MCF 10A (cell line): ENCODE data around the gene RABGAP1L. TPM values are rescaled to one million over a fixed set of nuclear protein-coding genes. Genes with fewer than 3 reads are reported as not detected.
"Not testable (repeated sequence)": the region's sequence is repeated elsewhere in the genome, so short reads cannot be mapped to it uniquely, and the experiment has no call there.

Source experiments
- BruUV-seq: library from RNA; stranded (reverse); fragments of 400-500 nt; replicated peaks from 2 replicates; lab custom pipeline; 2021; lab: Mats Ljungman, UMichigan
- CTCF ChIA-PET: fragments of 300-600 bp; sonication (Branson Sonifier 250); formaldehyde crosslinking; extraction: SDS; loops from one replicate; lab custom pipeline; 2021; ENCODE audit warnings: antibody characterized with exemption, inconsistent platforms; lab: Yijun Ruan, JAX
- POLR2A ChIA-PET: fragments of 300-600, 350-650 bp; sonication (Branson Sonifier 250); formaldehyde crosslinking; extraction: SDS; loops from one replicate; lab custom pipeline; 2020; ENCODE audit warnings: antibody characterized with exemption, inconsistent platforms; lab: Yijun Ruan, JAX
- DNase-seq: peaks from one replicate; pipeline ENCODE4 v3.0.0-alpha.2; 2018; ENCODE audit not compliant: unreplicated experiment
- H3K27ac Mint-ChIP-seq: one replicate; pipeline ENCODE4 v1.8.0; 2022; ENCODE audit warnings: mild to moderate bottlenecking, low read depth, mixed read lengths; ENCODE audit not compliant: unreplicated experiment
- H3K27me3 Mint-ChIP-seq: one replicate; pipeline ENCODE4 v1.8.0; 2022; ENCODE audit warnings: mixed read lengths; ENCODE audit not compliant: insufficient read depth, unreplicated experiment
- H3K36me3 Mint-ChIP-seq: one replicate; pipeline ENCODE4 v1.8.0; 2022; ENCODE audit warnings: mild to moderate bottlenecking, moderate library complexity, mixed read lengths; ENCODE audit not compliant: insufficient read depth, unreplicated experiment
- H3K4me1 Mint-ChIP-seq: one replicate; pipeline ENCODE4 v1.8.0; 2022; ENCODE audit warnings: mixed read lengths; ENCODE audit not compliant: insufficient read depth, unreplicated experiment
- H3K4me3 Mint-ChIP-seq: one replicate; pipeline ENCODE4 v1.8.0; 2022; ENCODE audit warnings: mild to moderate bottlenecking, moderate library complexity, mixed read lengths; ENCODE audit not compliant: unreplicated experiment
- H3K9me3 Mint-ChIP-seq: one replicate; pipeline ENCODE4 v1.8.0; 2022; ENCODE audit warnings: mixed read lengths; ENCODE audit not compliant: unreplicated experiment
- intact Hi-C: fragments of 100-400 bp; cut with micrococcal nuclease; formaldehyde crosslinking; loops from 2 replicates; pipeline ENCODE4 v1.14.1; 2022
- total RNA-seq: library from RNA; stranded (reverse); gene quantifications from 2 replicates; pipeline ENCODE4 v1.2.3, GENCODE V29; 2022
- TF ChIP-seq, protein P1 (sequence below): fragments of 200-600 bp; IDR thresholded peaks from one replicate; pipeline ENCODE4 v1.8.0; 2022; ENCODE audit warnings: antibody characterized with exemption, mild to moderate bottlenecking; ENCODE audit not compliant: unreplicated experiment

RABGAP1L gene
- total RNA-seq, 1 experiment from 2014 or later: 18.2 TPM

- H3K27me3 Mint-ChIP-seq: no peaks in the 10 kb centered on the region
- CTCF ChIA-PET: interaction anchor here (0.7 to 0.8 kb wide), 2 partner anchors 9 to 181 kb away, joined by 3 read pairs; no protein-coding TSS in a partner anchor
- POLR2A ChIA-PET: interaction anchor here (0.7 kb wide), 1 partner anchor 12 kb away, joined by 3 read pairs; no protein-coding TSS in a partner anchor
- no TSS peak for BruUV-seq
- peaks cover 5% of the 10 kb centered on the region for H3K9me3 Mint-ChIP-seq
- intact Hi-C loops: no loop called here
- H3K4me3 Mint-ChIP-seq: no peak overlapping the region
- H3K36me3 Mint-ChIP-seq: no peaks in the 10 kb centered on the region
- DNase-seq: no peak
- no peak overlapping the region for H3K27ac Mint-ChIP-seq
- no peaks in the 10 kb centered on the region for H3K4me1 Mint-ChIP-seq
- TF ChIP-seq, protein P1, sequence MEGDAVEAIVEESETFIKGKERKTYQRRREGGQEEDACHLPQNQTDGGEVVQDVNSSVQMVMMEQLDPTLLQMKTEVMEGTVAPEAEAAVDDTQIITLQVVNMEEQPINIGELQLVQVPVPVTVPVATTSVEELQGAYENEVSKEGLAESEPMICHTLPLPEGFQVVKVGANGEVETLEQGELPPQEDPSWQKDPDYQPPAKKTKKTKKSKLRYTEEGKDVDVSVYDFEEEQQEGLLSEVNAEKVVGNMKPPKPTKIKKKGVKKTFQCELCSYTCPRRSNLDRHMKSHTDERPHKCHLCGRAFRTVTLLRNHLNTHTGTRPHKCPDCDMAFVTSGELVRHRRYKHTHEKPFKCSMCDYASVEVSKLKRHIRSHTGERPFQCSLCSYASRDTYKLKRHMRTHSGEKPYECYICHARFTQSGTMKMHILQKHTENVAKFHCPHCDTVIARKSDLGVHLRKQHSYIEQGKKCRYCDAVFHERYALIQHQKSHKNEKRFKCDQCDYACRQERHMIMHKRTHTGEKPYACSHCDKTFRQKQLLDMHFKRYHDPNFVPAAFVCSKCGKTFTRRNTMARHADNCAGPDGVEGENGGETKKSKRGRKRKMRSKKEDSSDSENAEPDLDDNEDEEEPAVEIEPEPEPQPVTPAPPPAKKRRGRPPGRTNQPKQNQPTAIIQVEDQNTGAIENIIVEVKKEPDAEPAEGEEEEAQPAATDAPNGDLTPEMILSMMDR: no peak
These were observed 530.9 kb downstream of the RABGAP1L start for GRCh38 chr1:174690266-174690665.

DNA sequence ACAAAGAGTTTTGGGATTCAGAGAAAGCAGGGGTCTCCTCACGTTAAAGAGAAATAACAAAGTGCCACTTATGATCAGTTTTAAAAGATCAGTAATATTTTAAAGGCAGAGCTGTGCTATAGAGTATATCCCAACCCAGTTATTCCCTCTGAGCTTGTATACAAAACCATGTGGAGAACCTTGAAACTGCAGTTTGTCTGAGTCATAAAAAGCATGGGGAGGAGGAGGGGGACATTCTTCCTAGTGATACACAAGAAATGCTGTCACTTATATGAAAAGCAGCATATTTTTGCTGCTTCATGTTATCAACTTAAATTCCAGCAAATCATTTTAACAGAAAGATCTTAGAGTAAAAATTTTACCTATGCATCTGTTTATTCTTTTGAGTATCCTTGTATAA, 533.0 kb downstream of the RABGAP1L start:
- ChIA-PET POLR2A (no interaction called here), CTCF (interaction anchor here (0.7 to 1.3 kb wide), 3 partner anchors 10 to 564 kb away, joined by 3 to 4 read pairs (median 3); no protein-coding TSS in a partner anchor)
- BruUV-seq: no TSS peak
- Mint-ChIP-seq H3K27ac (no peak overlapping the region), H3K36me3 (no peaks in the 10 kb centered on the region), H3K4me3 (no peak overlapping the region), H3K4me1 (no peaks in the 10 kb centered on the region), H3K9me3 (peaks cover 7% of the 10 kb centered on the region), H3K27me3 (no peaks in the 10 kb centered on the region)
- DNase-seq: peak; percentile 27
- TF ChIP-seq, protein P1: no peak
- intact Hi-C loops: no loop called here

GRCh38 chr1:174693085-174693484, 533.8 kb downstream of the RABGAP1L start:
- no TSS peak for BruUV-seq
- TF ChIP-seq, protein P1: no peak
- H3K4me1 Mint-ChIP-seq: no peaks in the 10 kb centered on the region
- intact Hi-C loops: no loop called here
- DNase-seq: no peak
- H3K9me3 Mint-ChIP-seq: peaks cover 7% of the 10 kb centered on the region
- no peak overlapping the region for H3K27ac Mint-ChIP-seq
- no peaks in the 10 kb centered on the region for H3K36me3 Mint-ChIP-seq
- no peaks in the 10 kb centered on the region for H3K27me3 Mint-ChIP-seq
- CTCF ChIA-PET: no interaction called here
- POLR2A ChIA-PET: interaction anchor here (0.7 kb wide), 1 partner anchor 1970 kb away, joined by 3 read pairs; no protein-coding TSS in a partner anchor
- H3K4me3 Mint-ChIP-seq: no peak overlapping the region

- CTCF ChIA-PET, H3K27me3 Mint-ChIP-seq, DNase-seq, H3K36me3 Mint-ChIP-seq, BruUV-seq, H3K4me3 Mint-ChIP-seq, H3K27ac Mint-ChIP-seq, H3K4me1 Mint-ChIP-seq, H3K9me3 Mint-ChIP-seq, intact Hi-C loops: not testable (repeated sequence)
- POLR2A ChIA-PET: interaction anchor here (0.7 kb wide), 1 partner anchor 1970 kb away, joined by 3 read pairs; no protein-coding TSS in a partner anchor
These were observed 534.2 kb downstream of the RABGAP1L start for GRCh38 chr1:174693539-174693938.
